Measurements from ENCODE around the gene RPS2.

RPS2 gene

DNA sequence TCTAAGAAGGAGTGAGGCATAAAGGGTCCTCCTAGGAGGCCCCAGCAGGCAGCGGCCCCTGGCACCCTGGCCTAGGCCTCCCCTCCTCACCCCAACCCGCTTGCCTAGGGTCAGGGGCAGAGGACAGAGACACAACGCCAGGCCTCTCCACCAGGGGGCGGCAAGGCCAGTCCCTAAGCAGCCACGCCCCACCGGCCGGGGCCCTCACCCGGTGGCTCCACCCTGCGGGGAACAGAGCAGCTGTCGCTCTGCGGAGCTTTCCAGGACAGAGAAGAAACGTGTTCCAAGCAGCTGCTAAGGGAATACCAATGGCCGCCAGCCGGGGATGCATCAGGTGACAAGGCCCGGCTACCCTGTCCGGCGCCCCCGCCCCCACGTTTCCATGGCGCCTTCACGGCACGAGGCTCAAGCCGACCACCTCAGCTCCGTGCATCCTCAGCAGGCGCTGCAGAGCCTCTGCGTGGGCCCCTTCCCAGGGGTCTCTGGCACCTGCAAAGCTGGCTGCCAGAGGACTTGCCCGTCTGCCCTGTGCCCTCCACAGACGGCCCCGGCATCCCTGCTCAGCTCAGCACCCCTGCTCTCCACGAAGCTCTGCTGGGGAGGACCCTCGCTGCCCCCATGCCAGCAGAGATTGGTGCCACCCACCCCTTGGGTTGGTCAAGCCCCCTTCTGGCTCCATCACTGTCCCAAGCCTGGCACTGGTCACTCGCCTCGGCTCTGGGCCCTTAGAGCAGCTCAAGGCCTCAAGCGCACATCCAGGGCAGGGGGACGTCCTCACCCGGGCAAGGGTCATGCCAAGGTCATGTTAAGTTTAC, 39.4 kb upstream of the RPS2 start (continued):
- TF ChIP-seq, protein P1, sequence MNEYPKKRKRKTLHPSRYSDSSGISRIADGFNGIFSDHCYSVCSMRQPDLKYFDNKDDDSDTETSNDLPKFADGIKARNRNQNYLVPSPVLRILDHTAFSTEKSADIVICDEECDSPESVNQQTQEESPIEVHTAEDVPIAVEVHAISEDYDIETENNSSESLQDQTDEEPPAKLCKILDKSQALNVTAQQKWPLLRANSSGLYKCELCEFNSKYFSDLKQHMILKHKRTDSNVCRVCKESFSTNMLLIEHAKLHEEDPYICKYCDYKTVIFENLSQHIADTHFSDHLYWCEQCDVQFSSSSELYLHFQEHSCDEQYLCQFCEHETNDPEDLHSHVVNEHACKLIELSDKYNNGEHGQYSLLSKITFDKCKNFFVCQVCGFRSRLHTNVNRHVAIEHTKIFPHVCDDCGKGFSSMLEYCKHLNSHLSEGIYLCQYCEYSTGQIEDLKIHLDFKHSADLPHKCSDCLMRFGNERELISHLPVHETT (tag by site-specific recombination; IDR thresholded peaks at IDR 0.05), result no peak
- no peak for TF ChIP-seq ZNF571 (tag by site-specific recombination; IDR thresholded peaks at IDR 0.05)
- TF ChIP-seq TRIM28 (IDR thresholded peaks at IDR 0.05; ENCODE audit: borderline replicate concordance, low read length), result peak; percentile 21; the same call in 1 of the 2 replicates
- TF ChIP-seq, protein P2, sequence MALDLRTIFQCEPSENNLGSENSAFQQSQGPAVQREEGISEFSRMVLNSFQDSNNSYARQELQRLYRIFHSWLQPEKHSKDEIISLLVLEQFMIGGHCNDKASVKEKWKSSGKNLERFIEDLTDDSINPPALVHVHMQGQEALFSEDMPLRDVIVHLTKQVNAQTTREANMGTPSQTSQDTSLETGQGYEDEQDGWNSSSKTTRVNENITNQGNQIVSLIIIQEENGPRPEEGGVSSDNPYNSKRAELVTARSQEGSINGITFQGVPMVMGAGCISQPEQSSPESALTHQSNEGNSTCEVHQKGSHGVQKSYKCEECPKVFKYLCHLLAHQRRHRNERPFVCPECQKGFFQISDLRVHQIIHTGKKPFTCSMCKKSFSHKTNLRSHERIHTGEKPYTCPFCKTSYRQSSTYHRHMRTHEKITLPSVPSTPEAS (tag by site-specific recombination; IDR thresholded peaks at IDR 0.05), result no peak
- TF ChIP-seq ZNF24 (tag by site-specific recombination; IDR thresholded peaks at IDR 0.05), result 0 out of 2 replicates have a peak, but pooled peaks have one; percentile 43
- no peak for TF ChIP-seq ZNF747 (tag by site-specific recombination; IDR thresholded peaks at IDR 0.05)
- TF ChIP-seq MZF1 (tag by site-specific recombination; IDR thresholded peaks at IDR 0.05; ENCODE audit: borderline replicate concordance), result no peak
- TF ChIP-seq ZNF202 (tag by site-specific recombination; IDR thresholded peaks at IDR 0.05; ENCODE audit: borderline replicate concordance), result no peak
- TF ChIP-seq, protein P3, sequence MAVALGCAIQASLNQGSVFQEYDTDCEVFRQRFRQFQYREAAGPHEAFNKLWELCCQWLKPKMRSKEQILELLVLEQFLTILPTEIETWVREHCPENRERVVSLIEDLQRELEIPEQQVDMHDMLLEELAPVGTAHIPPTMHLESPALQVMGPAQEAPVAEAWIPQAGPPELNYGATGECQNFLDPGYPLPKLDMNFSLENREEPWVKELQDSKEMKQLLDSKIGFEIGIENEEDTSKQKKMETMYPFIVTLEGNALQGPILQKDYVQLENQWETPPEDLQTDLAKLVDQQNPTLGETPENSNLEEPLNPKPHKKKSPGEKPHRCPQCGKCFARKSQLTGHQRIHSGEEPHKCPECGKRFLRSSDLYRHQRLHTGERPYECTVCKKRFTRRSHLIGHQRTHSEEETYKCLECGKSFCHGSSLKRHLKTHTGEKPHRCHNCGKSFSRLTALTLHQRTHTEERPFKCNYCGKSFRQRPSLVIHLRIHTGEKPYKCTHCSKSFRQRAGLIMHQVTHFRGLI (tag by site-specific recombination; IDR thresholded peaks at IDR 0.05), result peak; percentile 41; the same call in 1 of the 2 replicates
- TF ChIP-seq, protein P4, sequence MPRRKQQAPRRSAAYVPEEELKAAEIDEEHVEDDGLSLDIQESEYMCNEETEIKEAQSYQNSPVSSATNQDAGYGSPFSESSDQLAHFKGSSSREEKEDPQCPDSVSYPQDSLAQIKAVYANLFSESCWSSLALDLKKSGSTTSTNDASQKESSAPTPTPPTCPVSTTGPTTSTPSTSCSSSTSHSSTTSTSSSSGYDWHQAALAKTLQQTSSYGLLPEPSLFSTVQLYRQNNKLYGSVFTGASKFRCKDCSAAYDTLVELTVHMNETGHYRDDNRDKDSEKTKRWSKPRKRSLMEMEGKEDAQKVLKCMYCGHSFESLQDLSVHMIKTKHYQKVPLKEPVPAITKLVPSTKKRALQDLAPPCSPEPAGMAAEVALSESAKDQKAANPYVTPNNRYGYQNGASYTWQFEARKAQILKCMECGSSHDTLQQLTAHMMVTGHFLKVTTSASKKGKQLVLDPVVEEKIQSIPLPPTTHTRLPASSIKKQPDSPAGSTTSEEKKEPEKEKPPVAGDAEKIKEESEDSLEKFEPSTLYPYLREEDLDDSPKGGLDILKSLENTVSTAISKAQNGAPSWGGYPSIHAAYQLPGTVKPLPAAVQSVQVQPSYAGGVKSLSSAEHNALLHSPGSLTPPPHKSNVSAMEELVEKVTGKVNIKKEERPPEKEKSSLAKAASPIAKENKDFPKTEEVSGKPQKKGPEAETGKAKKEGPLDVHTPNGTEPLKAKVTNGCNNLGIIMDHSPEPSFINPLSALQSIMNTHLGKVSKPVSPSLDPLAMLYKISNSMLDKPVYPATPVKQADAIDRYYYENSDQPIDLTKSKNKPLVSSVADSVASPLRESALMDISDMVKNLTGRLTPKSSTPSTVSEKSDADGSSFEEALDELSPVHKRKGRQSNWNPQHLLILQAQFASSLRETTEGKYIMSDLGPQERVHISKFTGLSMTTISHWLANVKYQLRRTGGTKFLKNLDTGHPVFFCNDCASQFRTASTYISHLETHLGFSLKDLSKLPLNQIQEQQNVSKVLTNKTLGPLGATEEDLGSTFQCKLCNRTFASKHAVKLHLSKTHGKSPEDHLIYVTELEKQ (tag by site-specific recombination; IDR thresholded peaks at IDR 0.05; ENCODE audit: borderline replicate concordance), result no peak
- no peak for TF ChIP-seq ZNF266 (tag by site-specific recombination; IDR thresholded peaks at IDR 0.05; ENCODE audit: low read depth)
- no peak; the same call in 1 of the 2 replicates for TF ChIP-seq PRDM2 (tag by site-specific recombination; IDR thresholded peaks at IDR 0.05; ENCODE audit: borderline replicate concordance)
- no peak for TF ChIP-seq TCF7L2 (IDR thresholded peaks at IDR 0.05; ENCODE audit: borderline replicate concordance, low read depth, low read length)
- peak; percentile 54 for TF ChIP-seq ZNF335 (tag by site-specific recombination; conservative IDR thresholded peaks at IDR 0.05)
- peak; percentile 90 for TF ChIP-seq ZSCAN30 (tag by site-specific recombination; IDR thresholded peaks at IDR 0.05)
- TF ChIP-seq ZNF311 (tag by site-specific recombination; IDR thresholded peaks at IDR 0.05; ENCODE audit: borderline replicate concordance), result no peak
- TF ChIP-seq SALL2 (tag by site-specific recombination; IDR thresholded peaks at IDR 0.05; ENCODE audit: borderline replicate concordance), result no peak
- TF ChIP-seq ZNF549 (tag by site-specific recombination; IDR thresholded peaks at IDR 0.05), result no peak
- TF ChIP-seq KLF1 (tag by site-specific recombination; IDR thresholded peaks at IDR 0.05), result peak; percentile 95
- TF ChIP-seq ZNF529 (tag by site-specific recombination; IDR thresholded peaks at IDR 0.05; ENCODE audit: insufficient replicate concordance), result no peak
- TF ChIP-seq, protein P5, sequence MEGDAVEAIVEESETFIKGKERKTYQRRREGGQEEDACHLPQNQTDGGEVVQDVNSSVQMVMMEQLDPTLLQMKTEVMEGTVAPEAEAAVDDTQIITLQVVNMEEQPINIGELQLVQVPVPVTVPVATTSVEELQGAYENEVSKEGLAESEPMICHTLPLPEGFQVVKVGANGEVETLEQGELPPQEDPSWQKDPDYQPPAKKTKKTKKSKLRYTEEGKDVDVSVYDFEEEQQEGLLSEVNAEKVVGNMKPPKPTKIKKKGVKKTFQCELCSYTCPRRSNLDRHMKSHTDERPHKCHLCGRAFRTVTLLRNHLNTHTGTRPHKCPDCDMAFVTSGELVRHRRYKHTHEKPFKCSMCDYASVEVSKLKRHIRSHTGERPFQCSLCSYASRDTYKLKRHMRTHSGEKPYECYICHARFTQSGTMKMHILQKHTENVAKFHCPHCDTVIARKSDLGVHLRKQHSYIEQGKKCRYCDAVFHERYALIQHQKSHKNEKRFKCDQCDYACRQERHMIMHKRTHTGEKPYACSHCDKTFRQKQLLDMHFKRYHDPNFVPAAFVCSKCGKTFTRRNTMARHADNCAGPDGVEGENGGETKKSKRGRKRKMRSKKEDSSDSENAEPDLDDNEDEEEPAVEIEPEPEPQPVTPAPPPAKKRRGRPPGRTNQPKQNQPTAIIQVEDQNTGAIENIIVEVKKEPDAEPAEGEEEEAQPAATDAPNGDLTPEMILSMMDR (tag by site-specific recombination; IDR thresholded peaks at IDR 0.05), result peak; percentile 99
- 0 out of 2 replicates have a peak, but pooled peaks have one; percentile 38 for TF ChIP-seq ZNF843 (tag by site-specific recombination; IDR thresholded peaks at IDR 0.05)
- peak; percentile 87 for TF ChIP-seq KLF16 (tag by site-specific recombination; IDR thresholded peaks at IDR 0.05)
